MV-4-11 (cell line): ENCODE results near the gene SRGN.
"Not testable (repeated sequence)": the region's sequence is repeated elsewhere in the genome, so short reads cannot be mapped to it uniquely, and the experiment has no call there.

Experiments
- DNase-seq: peaks from one replicate; lab custom pipeline; 2025; lab: John Stamatoyannopoulos, UW

SRGN gene, protein sequence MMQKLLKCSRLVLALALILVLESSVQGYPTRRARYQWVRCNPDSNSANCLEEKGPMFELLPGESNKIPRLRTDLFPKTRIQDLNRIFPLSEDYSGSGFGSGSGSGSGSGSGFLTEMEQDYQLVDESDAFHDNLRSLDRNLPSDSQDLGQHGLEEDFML

DNA sequence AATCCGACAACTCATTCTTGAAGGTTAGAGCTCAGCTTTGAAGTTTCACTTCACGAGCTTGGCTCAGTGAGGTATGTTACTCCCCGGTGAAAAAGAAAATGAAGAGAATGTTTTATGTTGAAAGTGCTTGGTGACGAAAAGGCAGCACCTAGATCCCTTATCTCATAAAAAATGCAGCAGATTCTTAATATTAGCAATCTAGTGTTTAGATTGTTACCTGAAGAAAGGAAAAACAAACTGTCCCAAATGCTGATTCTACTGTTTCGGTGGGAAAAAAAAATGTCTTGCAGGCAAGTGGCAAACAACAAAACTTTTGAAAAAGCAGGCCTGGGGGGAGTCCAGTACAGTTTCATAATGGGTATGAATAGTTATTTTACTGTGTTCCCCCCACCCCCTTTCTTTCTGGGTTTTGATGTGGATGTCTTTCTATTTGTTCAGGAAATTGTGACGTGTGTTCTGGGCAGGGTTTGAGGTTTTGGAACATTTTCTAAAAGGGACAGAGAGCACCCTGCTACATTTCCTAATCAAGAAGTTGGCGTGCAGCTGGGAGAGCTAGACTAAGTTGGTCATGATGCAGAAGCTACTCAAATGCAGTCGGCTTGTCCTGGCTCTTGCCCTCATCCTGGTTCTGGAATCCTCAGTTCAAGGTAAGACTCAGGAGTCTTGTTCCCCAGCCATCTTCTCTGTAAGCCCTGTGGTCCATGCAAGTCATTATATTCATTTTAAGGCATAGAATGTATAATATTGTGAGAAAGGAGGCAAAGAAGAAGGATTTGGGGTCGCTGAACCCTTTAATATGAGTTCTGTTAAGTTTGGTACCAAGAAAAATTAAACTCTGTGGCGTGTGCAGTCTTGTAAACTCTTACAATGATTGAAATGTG is at the start of gene SRGN:
TSS of gene SRGN (plus strand) at position 514 of the 881 bp plus-strand sequence. CDS start at position 569, 55 bp downstream.
- peak; percentile 98 for DNase-seq

DNA sequence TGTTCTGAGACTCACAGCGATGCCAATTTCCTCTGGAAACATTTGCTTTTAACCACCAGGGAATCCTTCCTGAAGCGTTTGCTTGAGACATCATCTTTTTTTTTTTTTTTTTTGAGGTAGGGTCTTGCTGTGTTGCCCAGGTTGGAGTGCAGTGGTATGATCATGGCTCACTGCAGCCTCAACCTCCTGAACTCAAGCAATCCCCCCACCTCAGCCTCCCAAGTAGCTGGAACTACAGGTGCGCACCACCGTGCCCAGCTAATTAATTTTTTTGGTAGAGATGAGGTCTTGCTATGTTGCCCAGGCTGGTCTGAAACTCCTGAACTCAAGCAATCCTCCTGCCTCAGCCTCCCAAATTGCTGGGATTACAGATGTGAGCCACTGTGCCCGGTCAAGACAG is 47.0 kb upstream of the SRGN start:
- not testable (repeated sequence) for DNase-seq

DNA sequence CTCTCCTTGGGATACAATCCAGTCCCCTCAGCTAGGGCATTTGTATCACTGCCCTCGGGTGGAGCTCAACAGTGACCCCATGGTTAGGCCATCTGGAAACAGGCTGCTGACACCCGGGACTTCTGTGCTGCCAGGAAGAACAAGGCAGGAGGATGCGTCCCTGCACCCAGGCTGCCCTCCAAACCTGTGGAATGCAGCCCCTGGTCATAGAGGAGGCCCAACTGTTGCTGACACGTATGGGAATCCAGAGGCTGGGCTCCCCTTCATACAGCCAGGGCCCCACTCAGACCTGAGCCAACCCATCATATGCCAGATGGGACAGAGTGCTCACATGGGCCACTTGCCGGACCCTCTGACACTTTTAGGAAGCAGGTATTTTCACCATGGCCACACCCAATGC is 45.5 kb upstream of the SRGN start:
- DNase-seq: no peak

DNA sequence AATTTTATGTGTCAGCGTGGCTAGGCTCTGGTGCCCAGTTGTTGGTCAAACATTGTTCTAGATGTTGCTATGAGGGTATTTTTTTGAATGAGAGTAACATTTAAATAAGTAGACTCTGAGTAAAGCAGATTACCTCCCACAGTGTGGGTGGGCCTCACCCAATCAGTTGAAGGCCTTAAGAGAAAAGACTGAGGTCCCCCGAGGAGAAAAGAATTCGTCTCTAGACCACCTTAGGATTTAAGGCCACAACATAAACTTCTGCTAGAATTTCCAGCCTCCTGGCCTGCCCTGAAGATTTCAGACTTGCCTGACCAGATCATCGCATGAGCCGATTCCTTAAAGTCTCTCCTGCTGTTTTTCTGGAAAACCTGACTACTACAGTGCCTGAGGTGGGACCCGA is 45.1 kb upstream of the SRGN start:
- DNase-seq: no peak

DNA sequence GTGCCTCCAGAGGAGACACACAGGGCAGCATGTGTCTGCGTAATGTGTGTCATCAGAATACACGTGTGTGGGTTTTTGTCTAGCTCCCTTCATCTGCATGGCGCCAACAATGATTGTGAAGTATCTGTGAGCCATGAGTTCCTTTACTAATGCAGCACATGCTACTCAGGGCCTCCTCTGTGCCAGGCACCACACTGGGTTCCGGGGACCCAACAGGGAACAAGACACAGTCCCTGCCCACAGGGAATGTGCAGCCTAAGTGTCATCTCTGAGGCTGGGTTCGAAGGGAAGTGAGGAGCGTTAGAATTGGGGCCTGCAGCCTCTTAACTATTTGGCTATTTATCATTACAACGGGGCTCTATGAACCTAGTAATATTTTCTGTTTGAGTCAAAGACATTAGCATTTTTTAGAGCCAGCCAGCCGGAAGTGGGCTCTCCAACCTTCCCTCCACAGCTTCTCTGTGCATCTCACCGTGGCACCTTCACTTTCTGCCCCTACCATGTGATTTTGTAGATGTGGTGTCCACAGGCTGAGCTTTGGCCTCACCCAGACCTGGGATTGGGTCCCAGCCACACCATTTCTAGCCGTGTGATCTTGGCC is 43.9 kb upstream of the SRGN start:
- no peak for DNase-seq

DNA sequence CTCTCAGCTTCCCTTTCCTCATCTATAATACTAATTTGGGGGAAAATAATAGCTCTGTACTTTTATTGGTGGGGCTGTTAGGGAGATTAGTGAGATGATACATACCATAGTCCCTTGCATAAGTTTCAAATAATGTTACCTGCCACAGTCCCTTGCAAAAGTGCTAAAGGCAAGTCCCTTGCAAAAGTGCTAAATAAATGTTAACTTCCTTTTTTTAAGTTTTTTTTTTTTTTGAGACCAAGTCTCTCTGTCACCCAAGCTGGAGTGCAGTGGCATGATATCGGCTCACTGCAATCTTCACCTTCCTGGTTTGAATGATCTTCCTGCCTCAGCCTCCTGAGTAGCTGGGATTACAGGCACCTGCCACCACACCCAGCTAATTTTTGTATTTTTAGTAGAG is 43.4 kb upstream of the SRGN start:
- peak; percentile 76 for DNase-seq

DNA sequence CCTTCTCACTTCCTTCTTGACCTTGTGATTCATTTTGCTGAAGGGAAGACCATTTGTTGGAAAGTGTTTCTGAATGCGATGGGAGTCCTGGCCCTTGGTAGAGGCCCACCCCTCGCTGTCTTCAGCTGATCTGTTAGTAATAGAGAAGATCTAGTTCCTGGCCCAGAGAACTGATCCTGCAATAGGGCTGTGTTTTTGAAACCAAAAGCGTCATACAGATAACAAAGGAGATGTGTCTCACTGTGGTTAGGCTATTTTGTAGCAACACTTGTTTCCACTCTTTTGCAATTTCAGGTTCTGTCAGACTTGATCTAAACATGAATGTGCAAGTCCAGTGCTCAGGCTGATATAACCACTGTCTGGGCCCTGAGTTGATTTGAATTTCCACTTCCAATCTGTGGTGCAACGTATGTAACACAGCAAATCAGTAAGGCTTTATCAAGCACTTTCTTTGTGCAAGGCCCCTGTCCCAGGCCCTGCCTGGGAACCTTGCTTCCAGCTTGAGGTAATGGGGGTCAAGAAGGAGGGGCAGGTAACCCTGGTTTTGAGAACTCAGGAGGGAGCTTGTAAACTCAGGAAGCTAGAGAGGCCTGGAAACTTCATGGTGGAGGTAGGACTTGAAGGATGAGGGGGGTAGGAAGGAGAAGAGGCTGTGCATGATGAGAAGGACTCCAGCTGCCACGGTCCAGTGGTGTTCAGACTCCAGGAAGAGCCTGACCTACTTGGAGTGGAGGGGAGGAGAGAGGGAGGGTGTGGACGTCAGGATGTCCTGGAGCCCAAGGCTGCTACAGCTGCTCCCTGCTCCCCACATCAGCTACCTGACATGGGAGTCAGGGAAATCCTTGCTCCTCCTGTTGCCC is 42.2 kb upstream of the SRGN start:
- DNase-seq: peak; percentile 97

DNA sequence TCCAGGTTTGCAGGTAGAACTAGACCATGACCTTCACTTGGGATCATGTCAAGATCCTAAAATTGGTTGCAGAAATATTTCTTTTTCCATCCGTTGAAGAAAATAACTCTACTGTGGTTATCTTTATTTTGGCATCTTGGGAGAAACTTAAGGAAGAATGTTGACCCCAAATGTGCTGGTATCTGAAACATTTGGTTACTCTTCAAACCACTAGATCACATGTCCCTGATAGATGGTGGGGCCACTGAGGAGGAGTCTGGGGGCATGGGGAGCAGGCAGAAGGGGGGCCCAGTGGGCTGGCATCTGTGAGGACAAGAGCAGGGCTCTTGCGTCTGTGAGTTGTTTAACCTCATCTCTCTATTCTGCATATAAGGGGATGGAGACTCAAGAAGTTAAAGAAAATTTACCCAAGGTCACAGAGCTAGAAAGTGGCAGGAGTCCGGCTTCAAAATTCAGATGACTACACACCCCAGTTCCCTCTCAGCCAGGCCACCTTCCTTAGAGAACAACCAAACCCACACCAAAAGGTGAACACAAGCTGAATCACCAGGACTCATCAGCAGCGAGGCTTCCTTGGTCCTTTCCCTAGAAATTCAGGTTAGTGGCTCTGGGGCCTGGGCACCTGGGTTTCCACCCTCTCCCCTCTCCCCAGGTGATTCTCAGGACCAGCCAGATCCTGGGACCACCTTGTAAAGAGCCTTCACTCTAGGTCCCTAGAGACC is 40.6 kb upstream of the SRGN start:
- DNase-seq: no peak

DNA sequence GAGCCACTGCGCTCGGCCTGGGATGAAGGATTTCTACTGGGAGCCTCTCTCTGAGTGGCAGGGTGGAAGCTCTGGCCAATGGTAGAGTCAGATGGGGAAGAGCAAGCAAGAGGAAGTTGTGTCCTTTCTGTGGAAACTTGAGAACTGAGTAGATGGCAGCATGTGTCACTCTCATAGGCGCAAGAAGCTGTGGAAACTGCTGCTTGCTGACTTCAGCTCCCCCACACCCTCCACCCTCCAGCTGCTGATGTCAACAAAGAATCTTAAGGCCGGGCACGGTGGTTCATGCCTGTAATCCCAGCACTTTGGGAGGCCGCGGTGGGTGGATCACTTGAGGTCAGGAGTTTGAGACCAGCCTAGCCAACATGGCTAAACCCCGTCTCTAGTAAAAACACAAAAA is 39.8 kb upstream of the SRGN start:
- peak; percentile 97 for DNase-seq

DNA sequence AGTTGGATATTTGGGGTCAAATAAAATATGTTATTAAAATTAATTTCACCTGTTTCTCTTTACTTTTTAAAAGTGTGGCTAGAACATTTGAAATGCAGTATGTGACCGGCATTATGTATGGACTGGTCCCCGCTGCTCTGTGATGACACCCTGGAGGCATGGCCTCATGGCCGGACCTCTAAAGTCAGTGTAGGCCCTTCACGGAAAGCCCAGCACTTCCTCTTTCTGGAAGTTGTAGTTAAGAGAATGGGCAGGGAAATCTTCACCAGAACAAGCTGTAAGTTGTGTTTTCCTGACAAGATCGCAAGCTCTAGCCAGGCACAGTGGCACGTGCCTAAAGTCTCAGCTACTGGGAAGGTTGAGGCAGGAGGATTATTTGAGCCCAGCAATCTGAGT is 38.3 kb upstream of the SRGN start:
- DNase-seq: peak; percentile 87

DNA sequence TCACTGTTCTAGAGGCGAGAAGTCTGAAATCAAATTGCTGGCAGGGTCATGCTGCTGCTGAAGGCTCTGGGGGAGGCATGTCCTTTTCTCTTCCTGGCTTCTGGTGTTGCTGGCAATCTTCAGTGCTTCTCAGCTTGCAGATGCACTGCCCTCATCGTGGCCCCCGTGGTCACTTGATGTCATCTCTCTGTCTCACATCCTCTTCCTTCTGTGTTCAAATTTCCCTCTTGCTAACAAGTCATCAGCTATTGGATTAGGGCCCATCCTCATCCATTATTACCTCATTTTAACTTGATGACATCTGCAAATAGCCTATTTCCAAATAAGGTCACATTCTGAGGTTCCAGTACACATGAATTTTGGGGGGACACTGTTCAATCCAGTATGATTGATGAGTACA is 36.6 kb upstream of the SRGN start:
- DNase-seq: peak; percentile 94

DNA sequence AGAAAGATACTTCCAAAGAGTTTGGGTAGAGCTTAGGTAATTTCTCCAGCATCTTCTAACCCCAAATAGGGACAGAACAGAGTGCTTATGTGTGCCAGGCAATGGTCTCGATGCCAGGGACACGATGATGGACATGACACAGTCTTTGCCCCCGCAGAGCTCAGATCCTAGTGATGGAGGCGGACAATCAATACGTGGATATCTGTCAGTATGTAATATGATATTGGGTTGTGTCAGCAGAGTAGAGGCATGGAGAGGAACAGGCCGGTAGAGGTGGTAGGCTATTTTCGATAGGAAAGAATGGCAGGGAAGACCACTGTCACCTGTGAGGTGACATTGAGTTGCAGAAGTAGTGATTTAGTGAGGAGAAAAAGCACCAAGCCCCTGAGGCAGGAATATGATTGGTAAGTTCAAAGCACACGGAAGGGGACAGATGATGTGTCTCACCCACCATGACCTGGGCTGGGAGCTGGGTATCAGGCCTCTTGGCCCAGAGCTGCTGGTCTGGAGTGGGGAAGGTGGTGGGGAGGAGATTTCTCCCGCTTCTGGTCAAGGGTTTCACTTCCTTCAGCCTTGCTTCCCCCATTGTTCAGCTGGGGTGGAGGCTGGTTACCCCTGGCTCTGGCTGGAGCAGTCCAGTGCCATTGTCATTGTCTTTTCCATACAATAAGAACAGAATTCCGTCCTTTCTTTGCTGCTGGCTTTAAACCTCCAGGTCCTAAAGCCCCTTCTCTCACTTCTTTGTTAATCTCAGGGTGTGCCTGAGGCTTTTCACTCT is 36.0 kb upstream of the SRGN start:
- peak; percentile 62 for DNase-seq

DNA sequence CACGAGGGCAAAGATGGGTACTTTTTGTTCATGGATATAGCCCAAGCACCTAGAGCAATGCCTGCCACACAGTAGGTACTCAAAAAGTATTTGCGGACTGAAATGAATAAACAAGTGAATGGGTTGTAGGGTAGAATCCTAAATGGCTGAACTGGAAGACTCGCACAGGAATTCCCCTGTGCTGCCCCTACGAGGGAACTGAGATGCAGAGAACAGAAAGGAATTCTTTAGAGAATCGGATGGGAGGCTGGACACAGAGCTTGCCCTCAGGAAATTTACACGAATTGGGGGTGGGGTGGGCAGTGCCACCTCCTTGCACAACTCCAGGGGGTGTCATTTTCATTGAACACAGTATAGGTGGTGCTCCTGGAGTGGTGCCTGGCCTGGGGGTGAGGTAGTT is 35.2 kb upstream of the SRGN start:
- no peak for DNase-seq

DNA sequence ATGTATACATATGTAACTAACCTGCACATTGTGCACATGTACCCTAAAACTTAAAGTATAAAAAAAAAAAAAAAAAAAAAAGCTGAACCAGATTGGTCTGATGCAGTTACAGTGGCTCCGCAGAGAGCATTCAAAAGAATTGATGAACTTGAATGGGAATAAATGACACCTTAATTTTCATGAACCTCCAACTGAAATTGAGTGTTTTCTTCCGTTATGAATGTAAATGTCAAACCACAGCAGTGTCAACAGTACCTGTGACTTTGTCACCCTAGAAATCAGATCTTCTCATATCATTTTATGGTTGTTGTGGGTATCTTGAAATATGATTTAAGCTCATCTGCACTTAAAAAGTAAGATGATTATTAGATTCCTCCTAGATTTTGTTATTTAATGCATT is 32.7 kb upstream of the SRGN start:
- no peak for DNase-seq

DNA sequence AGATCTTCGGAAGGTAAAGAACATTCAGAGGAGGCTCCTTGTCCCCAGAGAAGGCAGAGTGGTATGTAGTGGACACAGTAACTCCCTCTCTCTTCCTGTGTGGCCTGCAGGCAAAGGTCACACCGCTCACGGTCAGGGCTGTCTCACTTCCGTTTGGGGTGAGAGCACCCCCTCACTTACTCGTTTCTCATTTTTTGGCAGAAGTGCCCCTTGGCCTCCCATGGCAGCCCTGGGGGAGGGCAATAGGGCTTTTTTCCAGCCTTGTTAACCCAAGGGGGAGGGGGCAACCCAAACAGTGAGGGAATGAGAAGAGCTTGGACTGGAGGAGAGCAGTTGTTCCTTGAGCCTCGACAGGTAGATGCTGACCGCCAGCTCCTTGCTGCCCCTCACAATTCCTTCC is 31.8 kb upstream of the SRGN start:
- peak; percentile 83 for DNase-seq

DNA sequence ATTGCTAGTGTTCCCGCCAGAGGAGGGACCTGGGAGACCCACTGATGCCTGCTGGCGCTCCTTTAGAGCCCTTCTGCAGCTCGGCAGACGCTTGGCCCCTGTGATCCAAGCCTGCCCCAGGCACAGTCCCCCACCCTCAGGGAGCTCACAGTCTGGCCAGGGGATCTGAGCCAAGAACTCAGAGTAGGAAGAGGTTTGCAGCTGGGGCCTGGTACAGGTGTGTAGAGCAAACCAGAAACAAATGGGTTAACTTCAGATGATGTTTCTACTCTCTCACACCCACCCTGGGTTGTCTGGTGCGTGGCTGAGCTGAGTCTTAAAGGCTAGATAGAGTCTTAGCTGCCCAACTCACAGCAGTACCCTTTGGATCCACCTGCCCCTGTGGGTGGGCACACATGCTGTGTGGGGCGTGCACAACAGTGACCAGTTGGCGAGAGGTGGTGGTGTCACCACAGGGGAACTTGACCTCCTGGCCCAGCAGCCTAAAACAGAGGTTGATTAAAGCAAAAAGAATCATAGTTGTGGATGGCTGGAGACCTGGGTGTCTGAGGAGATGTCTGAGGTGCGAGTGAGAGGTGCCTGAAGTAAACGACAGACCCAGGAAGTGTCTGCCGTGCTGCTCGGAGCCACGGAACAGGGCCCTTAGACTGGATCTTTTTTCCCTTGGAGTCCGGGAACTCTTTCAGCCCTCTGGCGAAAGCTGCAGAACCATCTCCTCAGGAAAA is 31.2 kb upstream of the SRGN start:
- DNase-seq: no peak

DNA sequence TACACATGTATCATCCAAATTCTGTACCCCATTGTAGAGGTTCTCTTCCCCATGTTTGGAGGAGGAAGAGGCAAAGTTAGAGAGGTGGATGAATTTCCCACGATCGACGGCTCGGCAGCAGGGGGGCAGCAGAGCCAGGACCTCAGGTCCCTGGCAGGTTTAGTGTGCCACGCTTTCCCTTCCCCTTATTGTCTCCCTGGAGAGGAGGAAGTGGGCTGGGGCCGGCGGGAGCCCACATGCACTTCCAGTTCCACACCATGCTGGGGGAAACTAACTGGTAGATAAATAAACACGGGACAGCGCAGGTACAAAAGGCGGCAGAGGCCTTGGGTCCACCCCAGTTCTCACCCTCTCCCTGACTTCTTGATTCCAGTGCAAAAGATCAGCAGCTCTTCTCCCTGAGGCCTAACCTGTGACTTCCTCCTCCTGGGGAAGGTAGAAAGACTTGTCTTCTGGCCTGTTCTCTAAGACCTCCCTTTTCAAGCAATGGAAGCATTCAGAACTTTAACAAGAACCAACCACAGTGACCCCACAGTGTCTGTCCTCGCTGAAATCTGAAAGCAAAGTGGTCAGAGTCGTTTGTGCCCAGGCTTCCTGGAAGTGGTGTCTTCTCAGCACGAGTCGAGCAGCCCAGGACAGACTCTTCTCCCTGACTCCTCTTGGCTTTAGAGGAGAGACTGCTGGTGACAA is 30.5 kb upstream of the SRGN start:
- DNase-seq: peak; percentile 92

DNA sequence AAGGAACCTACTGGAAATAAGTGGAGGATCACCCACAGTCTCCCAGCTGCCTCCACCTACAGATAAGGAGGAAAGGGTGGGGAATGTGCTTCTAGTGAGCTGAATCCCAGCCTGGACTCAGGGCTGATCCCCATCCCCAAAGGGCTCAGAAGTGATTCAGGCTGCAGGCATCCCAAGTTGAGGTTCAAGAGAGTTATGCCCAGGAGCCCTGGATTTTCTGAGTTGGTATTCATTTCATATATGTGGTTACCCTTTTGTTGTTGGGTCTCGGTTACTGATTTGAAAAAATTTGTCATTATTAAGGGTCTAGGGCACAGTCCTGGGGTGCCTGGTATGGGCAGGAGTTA is 30.0 kb upstream of the SRGN start:
- DNase-seq: no peak

DNA sequence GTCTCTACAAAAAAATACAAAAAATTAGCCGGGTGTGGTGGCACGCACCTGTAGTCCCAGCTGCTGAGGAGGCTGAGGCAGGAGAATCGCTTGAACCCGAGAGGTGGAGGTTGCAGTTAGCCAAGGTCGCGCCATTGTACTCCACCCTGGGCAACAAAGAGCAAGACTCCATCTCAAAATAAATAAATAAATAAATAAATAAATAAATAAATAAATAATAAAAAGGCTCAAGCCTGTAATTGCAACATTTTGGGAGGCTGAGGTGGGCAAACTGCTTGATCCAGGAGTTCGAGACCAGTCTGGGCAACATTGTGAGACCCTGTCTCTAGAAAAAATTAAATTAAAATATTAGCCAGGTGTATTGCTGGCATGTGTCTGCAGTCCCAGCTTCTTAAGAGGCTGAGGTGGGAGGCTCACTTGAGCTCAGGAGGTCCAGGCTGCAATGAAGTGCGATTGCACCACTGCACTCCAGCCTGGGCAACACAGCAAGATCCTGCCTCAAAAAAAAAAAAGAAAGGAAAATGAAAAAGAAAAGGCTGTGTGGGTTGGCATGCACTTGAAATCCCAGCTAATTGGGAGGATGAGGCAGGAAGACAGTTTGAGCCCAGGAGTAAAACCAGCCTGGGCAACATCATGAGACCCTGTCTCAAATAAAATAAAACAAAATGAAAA is 27.6 kb upstream of the SRGN start:
- no peak for DNase-seq
